GM13976 (cell line): ENCODE data around the gene WNT7B.

Experiments
- DNase-seq: peaks from one replicate; pipeline ENCODE4 v3.0.0; 2012; ENCODE audit warnings: low spot score
- in situ Hi-C: fragments of 300-500 bp; cut with MboI; formaldehyde crosslinking; loops from one replicate; pipeline ENCODE4 v1.12.0; 2022; ENCODE audit warnings: low sequenced_read_pairs, mixed read lengths, inconsistent platforms; ENCODE audit not compliant: unreplicated experiment
- TF ChIP-seq, protein P1 (sequence below): IDR thresholded peaks from 2 replicates; pipeline ENCODE4 v1.5.1; 2012; ENCODE audit warnings: borderline replicate concordance, mild to moderate bottlenecking; ENCODE audit not compliant: insufficient read depth; ENCODE audit errors: extremely low read depth, missing control alignments, control extremely low read depth

WNT7B gene

GRCh38 chr22:45927059-45927458 is 49.9 kb downstream of the WNT7B start:
- TF ChIP-seq, protein P1, sequence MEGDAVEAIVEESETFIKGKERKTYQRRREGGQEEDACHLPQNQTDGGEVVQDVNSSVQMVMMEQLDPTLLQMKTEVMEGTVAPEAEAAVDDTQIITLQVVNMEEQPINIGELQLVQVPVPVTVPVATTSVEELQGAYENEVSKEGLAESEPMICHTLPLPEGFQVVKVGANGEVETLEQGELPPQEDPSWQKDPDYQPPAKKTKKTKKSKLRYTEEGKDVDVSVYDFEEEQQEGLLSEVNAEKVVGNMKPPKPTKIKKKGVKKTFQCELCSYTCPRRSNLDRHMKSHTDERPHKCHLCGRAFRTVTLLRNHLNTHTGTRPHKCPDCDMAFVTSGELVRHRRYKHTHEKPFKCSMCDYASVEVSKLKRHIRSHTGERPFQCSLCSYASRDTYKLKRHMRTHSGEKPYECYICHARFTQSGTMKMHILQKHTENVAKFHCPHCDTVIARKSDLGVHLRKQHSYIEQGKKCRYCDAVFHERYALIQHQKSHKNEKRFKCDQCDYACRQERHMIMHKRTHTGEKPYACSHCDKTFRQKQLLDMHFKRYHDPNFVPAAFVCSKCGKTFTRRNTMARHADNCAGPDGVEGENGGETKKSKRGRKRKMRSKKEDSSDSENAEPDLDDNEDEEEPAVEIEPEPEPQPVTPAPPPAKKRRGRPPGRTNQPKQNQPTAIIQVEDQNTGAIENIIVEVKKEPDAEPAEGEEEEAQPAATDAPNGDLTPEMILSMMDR: no peak
- in situ Hi-C loops: no loop called here
- no peak for DNase-seq

DNA sequence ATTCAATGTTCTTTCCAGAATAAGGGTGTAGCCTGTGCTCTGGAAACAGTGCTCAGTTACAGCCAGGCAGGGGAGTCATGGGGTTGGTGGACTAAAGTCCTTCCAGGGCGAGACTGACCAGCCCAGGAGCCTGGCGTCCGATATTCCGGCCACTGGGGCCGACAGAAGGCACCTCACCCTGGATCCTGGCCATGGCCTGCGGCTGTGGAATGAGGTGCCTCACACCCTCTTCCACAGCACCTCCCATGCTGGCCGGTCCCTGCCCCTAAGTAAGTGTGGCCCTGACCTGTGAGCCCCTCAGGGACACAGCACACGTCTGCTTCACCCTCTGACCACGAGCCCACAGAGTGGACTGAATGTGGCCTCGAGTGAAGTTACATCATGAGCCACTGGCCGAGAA is 50.5 kb downstream of the WNT7B start:
- TF ChIP-seq, protein P1: no peak
- in situ Hi-C loops: no loop called here
- DNase-seq: no peak

GRCh38 chr22:45925811-45926351 is 51.1 kb downstream of the WNT7B start:
- in situ Hi-C loops: no loop called here
- DNase-seq: no peak
- TF ChIP-seq, protein P1: no peak

DNA sequence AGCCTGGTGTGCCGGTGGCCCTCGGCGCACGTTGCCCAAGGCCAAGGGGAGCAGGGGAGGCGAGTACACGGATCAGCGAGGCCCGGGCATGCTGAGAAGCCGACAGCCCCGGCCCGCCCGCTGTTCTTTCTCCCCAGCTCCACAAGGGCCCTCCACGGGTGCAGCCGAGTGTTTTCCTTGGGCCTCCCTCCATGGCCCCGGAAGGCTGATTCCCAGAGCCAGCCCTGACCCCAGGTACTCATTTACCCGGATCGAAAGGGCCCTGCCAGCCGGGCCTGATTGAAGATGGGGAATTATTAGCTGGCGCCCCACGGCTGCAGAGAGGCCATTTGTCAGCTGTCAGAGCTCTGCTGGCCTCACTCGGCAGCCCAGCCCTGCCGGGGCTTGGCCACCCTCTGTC is 53.1 kb downstream of the WNT7B start:
- TF ChIP-seq, protein P1: no peak
- in situ Hi-C loops: no loop called here
- no peak for DNase-seq

DNA sequence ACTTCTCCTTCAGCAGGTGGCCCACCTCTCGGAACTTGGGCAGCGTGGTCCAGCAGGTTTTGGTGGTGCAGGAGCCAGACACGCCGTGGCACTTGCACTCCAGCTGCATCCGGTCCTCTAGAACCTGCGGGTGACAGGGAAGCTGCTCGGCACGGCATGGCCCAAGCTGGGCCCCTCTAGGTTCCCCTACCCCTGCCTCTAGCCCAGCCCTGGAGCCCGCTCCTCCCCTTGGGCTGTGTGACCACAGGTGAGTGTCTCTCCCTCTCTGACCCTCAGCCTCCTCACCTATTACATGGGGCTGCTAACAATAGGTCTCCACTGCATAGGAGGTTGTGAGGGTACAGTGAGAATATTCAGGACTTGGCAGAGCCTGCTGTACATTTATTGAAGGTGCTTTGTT is 53.8 kb downstream of the WNT7B start:
- DNase-seq: no peak
- TF ChIP-seq, protein P1: no peak
- in situ Hi-C loops: no loop called here

DNA sequence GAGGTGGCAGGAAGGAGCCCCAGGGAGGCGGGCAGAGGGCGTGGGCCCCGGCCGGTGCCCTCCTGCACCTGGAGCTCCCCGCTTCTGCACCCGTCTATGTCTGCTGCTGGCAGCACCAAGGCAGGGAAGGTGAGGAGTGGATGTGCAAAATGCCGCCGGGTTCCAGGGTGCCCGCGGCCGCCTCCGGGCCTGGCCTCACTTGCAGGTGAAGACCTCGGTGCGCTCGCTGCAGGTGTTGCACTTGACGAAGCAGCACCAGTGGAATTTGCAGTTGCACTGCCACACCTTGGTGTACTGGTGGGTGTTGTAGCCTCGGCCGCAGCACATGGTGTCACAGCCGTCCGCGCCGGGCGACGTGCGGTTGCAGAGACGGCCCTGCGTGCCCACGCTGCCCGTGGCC is 54.3 kb downstream of the WNT7B start:
- TF ChIP-seq, protein P1: no peak
- in situ Hi-C loops: no loop called here
- no peak for DNase-seq

DNA sequence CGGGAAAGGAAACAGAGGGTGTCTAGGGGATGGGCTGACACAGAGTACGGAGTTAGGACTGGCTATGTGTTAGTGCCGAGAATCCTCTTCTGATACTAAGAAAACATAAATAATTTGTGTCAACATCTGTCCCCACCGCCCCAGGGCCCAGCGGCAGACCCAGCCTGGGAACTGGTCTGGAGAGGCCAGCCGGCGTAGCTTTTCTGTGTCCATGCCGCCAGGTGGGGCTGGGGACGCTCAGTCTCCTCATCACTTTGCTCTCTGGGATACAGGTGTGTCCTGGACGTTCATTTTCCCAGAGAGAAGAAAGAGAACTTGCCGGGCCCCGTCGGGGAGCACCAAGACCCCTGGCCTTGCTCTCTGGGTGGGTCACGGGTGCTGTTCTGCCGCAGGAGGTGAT is 54.7 kb downstream of the WNT7B start:
- TF ChIP-seq, protein P1: no peak
- DNase-seq: no peak

More for the DNA sequence above, 54.7 kb downstream of the WNT7B start:
- in situ Hi-C loops: no loop called here
